NCI-H69 (cell line): ENCODE results near the gene EFNA4.

Source experiments
- DNase-seq: peaks from one replicate; lab custom pipeline; 2025; lab: John Stamatoyannopoulos, UW

Gene EFNA4

DNA sequence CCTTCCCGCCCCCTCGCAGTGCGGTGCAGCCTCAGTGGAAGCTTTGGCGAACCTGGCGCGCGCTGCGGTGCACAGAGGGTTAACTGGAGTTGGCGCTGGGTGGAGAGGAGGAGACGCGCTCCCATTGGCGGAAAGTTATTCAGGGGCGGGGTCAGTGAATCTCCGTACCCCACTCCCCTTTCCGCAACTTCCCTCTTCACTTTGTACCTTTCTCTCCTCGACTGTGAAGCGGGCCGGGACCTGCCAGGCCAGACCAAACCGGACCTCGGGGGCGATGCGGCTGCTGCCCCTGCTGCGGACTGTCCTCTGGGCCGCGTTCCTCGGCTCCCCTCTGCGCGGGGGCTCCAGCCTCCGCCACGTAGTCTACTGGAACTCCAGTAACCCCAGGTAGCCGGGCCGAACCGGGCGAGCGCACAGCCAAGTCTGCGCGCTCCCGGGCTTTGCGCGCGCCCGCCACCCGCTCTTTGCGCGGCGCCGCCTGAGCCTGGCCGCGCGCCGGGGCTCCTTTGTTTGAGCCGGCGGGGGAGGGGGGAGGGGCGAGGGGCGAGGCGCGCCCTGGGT lies at the start of gene EFNA4:
Gene EFNA4, plus strand, starts transcription at position 191 of the 561 bp plus-strand sequence. Its CDS starts 84 bp downstream, at position 275.
- DNase-seq: peak; percentile 90

GRCh38 chr1:155014709-155015508 lies 48.6 kb upstream of the EFNA4 start:
- DNase-seq: no peak

DNA sequence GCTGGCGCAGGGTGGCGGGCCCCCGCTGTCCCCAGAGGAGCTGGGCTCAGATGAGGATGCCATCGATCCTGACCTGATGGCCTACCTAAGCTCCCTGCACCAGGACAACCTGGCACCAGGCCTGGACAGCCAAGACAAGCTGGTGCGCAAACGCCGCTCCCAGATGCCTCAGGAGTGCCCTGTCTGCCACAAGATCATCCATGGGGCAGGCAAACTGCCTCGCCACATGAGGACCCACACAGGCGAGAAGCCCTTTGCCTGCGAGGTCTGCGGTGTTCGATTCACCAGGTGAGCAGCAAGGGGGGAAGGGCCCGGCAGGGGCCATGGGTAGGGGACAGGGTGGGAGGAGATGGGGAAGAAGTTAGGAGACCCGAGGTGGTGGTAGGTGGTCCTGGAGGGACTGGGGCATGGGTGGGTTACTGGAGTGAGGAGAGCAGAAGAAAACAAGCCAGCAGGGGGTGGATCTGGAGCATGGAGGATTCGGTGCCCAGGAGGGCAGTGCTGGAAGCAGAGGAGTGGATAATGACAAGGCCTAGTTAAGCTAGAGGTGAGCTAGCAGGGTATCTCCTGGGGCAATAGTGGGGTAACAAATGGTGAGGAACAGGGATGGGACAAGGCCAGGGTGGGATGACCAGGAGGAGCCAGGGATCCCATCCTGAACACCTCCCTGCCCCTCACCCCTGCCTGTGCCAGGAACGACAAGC lies 47.9 kb upstream of the EFNA4 start:
- no peak for DNase-seq

- no peak for DNase-seq
Observed at GRCh38 chr1:155016231-155016831, 47.2 kb upstream of the EFNA4 start.

GRCh38 chr1:155017041-155017945 lies 46.2 kb upstream of the EFNA4 start:
- DNase-seq: peak; percentile 96

GRCh38 chr1:155017946-155018316 lies 45.6 kb upstream of the EFNA4 start:
- DNase-seq: no peak

GRCh38 chr1:155018617-155019348 lies 44.8 kb upstream of the EFNA4 start:
- DNase-seq: peak; percentile 21

DNA sequence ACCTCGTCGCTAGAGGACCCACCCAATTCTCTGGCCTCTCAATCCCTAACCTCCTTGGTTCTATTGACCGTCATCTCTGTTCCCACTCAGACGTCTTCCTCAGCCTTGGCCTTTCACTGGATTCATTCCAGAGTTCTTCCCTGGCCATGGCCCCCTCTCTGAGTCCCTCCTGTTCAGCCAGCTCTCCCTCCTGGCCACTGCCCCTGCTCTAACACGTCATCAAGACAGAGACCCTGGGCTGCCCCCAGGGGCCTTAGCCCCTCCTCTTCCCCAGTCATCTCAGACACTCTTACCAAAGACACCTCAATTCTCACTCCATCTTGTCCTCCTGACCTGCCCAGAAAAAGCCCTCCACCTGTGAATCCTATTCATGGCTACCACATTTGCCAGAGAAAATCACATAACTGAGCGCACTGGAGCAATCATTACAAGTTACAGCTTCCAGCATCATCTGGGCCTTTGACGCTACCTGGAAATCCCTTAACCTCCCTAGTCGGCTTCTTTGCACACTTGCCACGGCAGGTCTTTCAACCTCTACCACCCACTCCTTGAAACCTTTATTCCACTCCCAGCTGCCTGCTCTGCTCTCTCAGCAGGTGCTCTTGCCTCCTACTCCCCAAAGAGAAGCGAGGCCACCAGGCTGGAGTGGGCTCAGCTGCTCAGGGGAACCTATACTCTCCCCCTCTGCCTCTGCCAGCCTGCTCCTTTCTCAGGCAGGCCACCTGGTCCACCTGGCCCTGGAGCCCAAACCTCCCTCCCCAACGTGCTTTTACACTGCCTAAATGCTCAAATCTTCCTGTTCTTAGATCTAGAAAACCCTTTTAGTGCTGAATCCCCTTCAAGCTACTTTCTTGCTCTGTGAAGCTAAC lies 43.9 kb upstream of the EFNA4 start:
- no peak for DNase-seq

GRCh38 chr1:155022136-155022926 lies 41.2 kb upstream of the EFNA4 start:
- DNase-seq: no peak

DNA sequence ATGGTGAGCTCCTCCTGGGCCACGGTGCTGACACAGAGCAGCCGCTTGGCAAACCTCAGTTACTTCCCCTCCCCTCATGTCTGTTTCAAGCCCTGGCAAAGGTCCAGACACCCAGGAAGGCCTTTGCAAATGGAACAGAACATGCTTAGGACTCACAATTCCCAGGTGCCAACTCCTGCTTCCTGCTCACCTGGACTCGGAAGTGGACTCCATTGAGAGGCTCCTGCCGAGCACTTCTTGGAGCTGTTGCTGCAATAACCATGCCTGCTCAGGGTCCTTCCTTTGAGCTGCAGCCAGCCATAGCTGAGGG lies 40.7 kb upstream of the EFNA4 start:
- DNase-seq: peak; percentile 90

- no peak for DNase-seq
Observed at GRCh38 chr1:155023627-155024026, 39.9 kb upstream of the EFNA4 start.

- no peak for DNase-seq
Observed at GRCh38 chr1:155024315-155024714, 39.2 kb upstream of the EFNA4 start.

GRCh38 chr1:155026154-155026553 lies 37.4 kb upstream of the EFNA4 start:
- no peak for DNase-seq

GRCh38 chr1:155026588-155026987 lies 37.0 kb upstream of the EFNA4 start:
- no peak for DNase-seq

- no peak for DNase-seq
Observed at GRCh38 chr1:155029513-155030242, 33.9 kb upstream of the EFNA4 start.

GRCh38 chr1:155030243-155030795 lies 33.2 kb upstream of the EFNA4 start:
- no peak for DNase-seq

DNA sequence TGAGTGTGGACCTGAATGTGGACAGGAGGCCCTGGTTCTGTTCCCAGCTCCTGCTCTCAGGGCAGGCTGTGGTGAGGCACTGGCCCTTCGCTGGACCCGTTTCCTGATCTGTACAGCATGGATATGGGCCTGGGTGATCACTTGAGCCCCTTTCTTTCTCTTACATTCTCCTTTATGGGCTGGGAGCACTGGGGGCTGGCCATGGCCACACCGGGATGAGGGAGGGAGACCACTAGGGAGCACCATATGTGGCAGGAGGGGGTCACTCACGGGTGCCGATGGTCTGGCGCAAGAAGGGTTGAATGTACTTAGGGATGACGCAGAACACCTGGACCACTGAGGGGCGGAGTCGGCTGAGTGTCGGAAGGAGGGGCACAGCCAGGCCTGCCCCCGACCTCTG lies 32.6 kb upstream of the EFNA4 start:
- no peak for DNase-seq

- no peak for DNase-seq
Observed at GRCh38 chr1:155032886-155033285, 30.7 kb upstream of the EFNA4 start.
